K562 (cell line): ENCODE data around the gene SPATA33. TPM values are rescaled to one million over a fixed set of nuclear protein-coding genes. Genes with fewer than 3 reads are reported as not detected.

Experiments used
- GATAD2A ChIP-seq: fragments of 450-650 bp; IDR thresholded peaks from 2 replicates; pipeline ENCODE4 v1.6.1; 2017
- HDAC2 ChIP-seq: fragments of 450-650 bp; IDR thresholded peaks from 2 replicates; pipeline ENCODE4 v1.6.1; 2016; ENCODE audit warnings: mild to moderate bottlenecking
- ILF3 ChIP-seq: fragments of 450-650 bp; IDR thresholded peaks from 2 replicates; pipeline ENCODE4 v1.6.1; 2018; ENCODE audit warnings: antibody characterized with exemption, mild to moderate bottlenecking, moderate library complexity, borderline replicate concordance
- L3MBTL2 ChIP-seq: fragments of 450-650 bp; IDR thresholded peaks from 2 replicates; pipeline ENCODE4 v1.6.1; 2016; ENCODE audit warnings: mild to moderate bottlenecking, moderate library complexity
- MTA1 ChIP-seq: fragments of 450-650 bp; IDR thresholded peaks from 2 replicates; pipeline ENCODE4 v1.6.1; 2017; ENCODE audit warnings: borderline replicate concordance
- PHTF2 ChIP-seq: fragments of 250-450 bp; sonication (Bioruptor Pico); IDR thresholded peaks from 2 replicates; pipeline ENCODE4 v1.5.0; 2021; ENCODE audit warnings: mild to moderate bottlenecking
- SNIP1 ChIP-seq: fragments of 450-650 bp; IDR thresholded peaks from 2 replicates; pipeline ENCODE4 v1.7.1; 2017; ENCODE audit warnings: low read depth, mild to moderate bottlenecking
- ZNF589 ChIP-seq: fragments of 200-800 bp; sonication (Bioruptor generic); IDR thresholded peaks from 2 replicates; pipeline ENCODE4 v1.6.1; 2016; ENCODE audit warnings: low read depth, missing genetic modification characterization, missing compliant biosample characterization
- polyA plus RNA-seq, 8 experiments: library from polyadenylated mRNA; depleted of rRNA in 4 of 8; stranded (reverse) in 5 of 8; unstranded in 3 of 8; fragments of >200 nt; fragmentation: Nextera tagmentation in 2 of 8; fragmentation: Illumina TruSeq in 1 of 8; extraction: Ambion mirVana in 2 of 8; extraction: Trizol in 1 of 8; gene quantifications; 2 replicates each; pipeline versions ENCODE4 v1.2.1 to v1.2.3, GENCODE V29; 2011 to 2014; ENCODE audit warnings: inconsistent platforms in 1 of 8, missing spikeins in 1 of 8
- total RNA-seq, 7 experiments: library from RNA; depleted of rRNA in 6 of 7; stranded (reverse); fragments of >200 nt in 6 of 7; fragmentation: Illumina TruSeq in 2 of 7; extraction: Trizol in 2 of 7; gene quantifications; 2 replicates each; pipeline versions ENCODE4 v1.2.1 to v1.2.3, GENCODE V29; 2011 to 2021; ENCODE audit warnings: low replicate concordance in 1 of 7
- TF ChIP-seq, protein P1 (sequence below): fragments of 450-650 bp; formaldehyde crosslinking; IDR thresholded peaks from 2 replicates; pipeline ENCODE4 v1.4.0; 2022; ENCODE audit warnings: mild to moderate bottlenecking, moderate library complexity
- TF ChIP-seq, protein P2 (sequence below): sonication (generic); formaldehyde crosslinking; IDR thresholded peaks from 2 replicates; pipeline ENCODE4 v1.9.0; 2022; ENCODE audit warnings: mild to moderate bottlenecking, missing genetic modification reagents
- TF ChIP-seq, protein P3 (sequence below), 2 experiments: IDR thresholded peaks; 2 replicates each; pipeline ENCODE4 v1.6.1; 2011; ENCODE audit warnings: borderline replicate concordance in 1 of 2, control low read depth in 1 of 2, low read depth in 1 of 2, low read length in 1 of 2, mild to moderate bottlenecking in 1 of 2, mixed read lengths in 1 of 2, moderate library complexity in 1 of 2; ENCODE audit not compliant: insufficient read depth in 1 of 2, insufficient read length in 1 of 2, poor library complexity in 1 of 2, severe bottlenecking in 1 of 2; ENCODE audit errors: extremely low read depth in 1 of 2
- TF ChIP-seq, protein P4 (sequence below): sonication (generic); formaldehyde crosslinking; IDR thresholded peaks from 2 replicates; pipeline ENCODE4 v1.8.1; 2023; ENCODE audit warnings: mild to moderate bottlenecking, missing genetic modification reagents
- TF ChIP-seq, protein P5 (sequence below): fragments of 450-650 bp; formaldehyde crosslinking; IDR thresholded peaks from 2 replicates; pipeline ENCODE4 v1.4.0; 2020; ENCODE audit warnings: mild to moderate bottlenecking, moderate library complexity
- TF ChIP-seq, protein P6 (sequence below): sonication (generic); formaldehyde crosslinking; IDR thresholded peaks from 2 replicates; pipeline ENCODE4 v1.8.0; 2022; ENCODE audit warnings: missing genetic modification reagents, mild to moderate bottlenecking, moderate library complexity, borderline replicate concordance
- TF ChIP-seq, protein P7 (sequence below): fragments of 250-450 bp; sonication (Bioruptor Pico); IDR thresholded peaks from 2 replicates; pipeline ENCODE4 v1.4.0; 2020

The SPATA33 gene
- total and polyA plus RNA-seq, 9 of the 15 experiments (the other 6 are each of a cell fraction or from before 2014, with no cell fraction given), result 4.0 to 20.0 (median 11.8) TPM

DNA sequence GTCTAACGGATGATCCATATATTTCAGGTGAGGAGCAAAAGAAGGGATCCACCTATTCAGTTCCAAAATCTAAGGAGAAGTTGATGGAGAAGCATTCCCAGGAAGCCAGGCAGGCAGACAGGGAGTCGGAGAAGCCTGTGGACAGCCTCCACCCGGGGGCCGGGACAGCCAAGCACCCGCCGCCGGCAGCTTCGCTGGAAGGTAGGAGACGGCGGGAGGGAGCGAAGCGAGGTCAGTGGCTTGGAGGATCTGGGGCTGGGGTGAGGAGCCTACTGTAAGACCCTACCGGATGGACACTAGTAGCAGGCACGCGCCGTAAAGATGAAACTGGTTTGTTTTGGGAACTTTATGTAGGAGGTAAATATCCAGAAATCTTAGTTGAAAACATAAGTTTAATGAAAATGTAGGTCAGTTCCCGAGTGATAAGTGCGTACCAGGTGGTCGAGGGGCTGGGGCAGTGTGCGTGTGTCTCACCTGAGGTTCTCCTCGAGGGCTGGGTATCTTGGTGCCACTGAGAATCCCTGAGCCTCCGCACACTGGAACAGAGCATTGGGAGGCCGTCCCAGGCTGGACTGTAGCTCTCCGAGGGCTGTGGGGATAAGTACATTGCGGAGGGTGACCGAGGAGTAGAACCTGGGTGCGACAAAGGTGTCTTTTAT is 714 bp downstream of the SPATA33 start (continued):
- TF ChIP-seq MTA1, result 0 out of 2 replicates have a peak, but pooled peaks have one; percentile 16
- TF ChIP-seq SNIP1, result 0 out of 2 replicates have a peak, but pooled peaks have one; percentile 29
- TF ChIP-seq, protein P1, sequence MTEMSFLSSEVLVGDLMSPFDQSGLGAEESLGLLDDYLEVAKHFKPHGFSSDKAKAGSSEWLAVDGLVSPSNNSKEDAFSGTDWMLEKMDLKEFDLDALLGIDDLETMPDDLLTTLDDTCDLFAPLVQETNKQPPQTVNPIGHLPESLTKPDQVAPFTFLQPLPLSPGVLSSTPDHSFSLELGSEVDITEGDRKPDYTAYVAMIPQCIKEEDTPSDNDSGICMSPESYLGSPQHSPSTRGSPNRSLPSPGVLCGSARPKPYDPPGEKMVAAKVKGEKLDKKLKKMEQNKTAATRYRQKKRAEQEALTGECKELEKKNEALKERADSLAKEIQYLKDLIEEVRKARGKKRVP (CRISPR knock-in tag), result 0 out of 2 replicates have a peak, but pooled peaks have one; percentile 18
- TF ChIP-seq GATAD2A, result no peak
- peak; percentile 61 for TF ChIP-seq L3MBTL2
- TF ChIP-seq, protein P2, sequence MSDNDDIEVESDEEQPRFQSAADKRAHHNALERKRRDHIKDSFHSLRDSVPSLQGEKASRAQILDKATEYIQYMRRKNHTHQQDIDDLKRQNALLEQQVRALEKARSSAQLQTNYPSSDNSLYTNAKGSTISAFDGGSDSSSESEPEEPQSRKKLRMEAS (CRISPR knock-in tag), result no peak
- no peak for TF ChIP-seq ILF3
- TF ChIP-seq, protein P3, sequence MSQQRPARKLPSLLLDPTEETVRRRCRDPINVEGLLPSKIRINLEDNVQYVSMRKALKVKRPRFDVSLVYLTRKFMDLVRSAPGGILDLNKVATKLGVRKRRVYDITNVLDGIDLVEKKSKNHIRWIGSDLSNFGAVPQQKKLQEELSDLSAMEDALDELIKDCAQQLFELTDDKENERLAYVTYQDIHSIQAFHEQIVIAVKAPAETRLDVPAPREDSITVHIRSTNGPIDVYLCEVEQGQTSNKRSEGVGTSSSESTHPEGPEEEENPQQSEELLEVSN (IDR thresholded peaks at IDR 0.05; ENCODE audit: borderline replicate concordance in 1 of 2, extremely low read depth in 1 of 2, insufficient read depth in 1 of 2, insufficient read length in 1 of 2, low read depth in 1 of 2, low read length in 1 of 2, poor library complexity in 1 of 2, severe bottlenecking in 1 of 2), result peak in 1 of 2 experiments; percentile 52
- TF ChIP-seq, protein P4, sequence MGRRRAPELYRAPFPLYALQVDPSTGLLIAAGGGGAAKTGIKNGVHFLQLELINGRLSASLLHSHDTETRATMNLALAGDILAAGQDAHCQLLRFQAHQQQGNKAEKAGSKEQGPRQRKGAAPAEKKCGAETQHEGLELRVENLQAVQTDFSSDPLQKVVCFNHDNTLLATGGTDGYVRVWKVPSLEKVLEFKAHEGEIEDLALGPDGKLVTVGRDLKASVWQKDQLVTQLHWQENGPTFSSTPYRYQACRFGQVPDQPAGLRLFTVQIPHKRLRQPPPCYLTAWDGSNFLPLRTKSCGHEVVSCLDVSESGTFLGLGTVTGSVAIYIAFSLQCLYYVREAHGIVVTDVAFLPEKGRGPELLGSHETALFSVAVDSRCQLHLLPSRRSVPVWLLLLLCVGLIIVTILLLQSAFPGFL (CRISPR knock-in tag), result no peak
- TF ChIP-seq HDAC2, result peak; percentile 16; the same call in 1 of the 2 replicates
- TF ChIP-seq, protein P5, sequence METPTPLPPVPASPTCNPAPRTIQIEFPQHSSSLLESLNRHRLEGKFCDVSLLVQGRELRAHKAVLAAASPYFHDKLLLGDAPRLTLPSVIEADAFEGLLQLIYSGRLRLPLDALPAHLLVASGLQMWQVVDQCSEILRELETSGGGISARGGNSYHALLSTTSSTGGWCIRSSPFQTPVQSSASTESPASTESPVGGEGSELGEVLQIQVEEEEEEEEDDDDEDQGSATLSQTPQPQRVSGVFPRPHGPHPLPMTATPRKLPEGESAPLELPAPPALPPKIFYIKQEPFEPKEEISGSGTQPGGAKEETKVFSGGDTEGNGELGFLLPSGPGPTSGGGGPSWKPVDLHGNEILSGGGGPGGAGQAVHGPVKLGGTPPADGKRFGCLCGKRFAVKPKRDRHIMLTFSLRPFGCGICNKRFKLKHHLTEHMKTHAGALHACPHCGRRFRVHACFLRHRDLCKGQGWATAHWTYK, result peak; percentile 15; the same call in 1 of the 2 replicates
- TF ChIP-seq, protein P6, sequence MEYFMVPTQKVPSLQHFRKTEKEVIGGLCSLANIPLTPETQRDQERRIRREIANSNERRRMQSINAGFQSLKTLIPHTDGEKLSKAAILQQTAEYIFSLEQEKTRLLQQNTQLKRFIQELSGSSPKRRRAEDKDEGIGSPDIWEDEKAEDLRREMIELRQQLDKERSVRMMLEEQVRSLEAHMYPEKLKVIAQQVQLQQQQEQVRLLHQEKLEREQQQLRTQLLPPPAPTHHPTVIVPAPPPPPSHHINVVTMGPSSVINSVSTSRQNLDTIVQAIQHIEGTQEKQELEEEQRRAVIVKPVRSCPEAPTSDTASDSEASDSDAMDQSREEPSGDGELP (CRISPR knock-in tag), result 0 out of 2 replicates have a peak, but pooled peaks have one; percentile 8
- TF ChIP-seq, protein P7, sequence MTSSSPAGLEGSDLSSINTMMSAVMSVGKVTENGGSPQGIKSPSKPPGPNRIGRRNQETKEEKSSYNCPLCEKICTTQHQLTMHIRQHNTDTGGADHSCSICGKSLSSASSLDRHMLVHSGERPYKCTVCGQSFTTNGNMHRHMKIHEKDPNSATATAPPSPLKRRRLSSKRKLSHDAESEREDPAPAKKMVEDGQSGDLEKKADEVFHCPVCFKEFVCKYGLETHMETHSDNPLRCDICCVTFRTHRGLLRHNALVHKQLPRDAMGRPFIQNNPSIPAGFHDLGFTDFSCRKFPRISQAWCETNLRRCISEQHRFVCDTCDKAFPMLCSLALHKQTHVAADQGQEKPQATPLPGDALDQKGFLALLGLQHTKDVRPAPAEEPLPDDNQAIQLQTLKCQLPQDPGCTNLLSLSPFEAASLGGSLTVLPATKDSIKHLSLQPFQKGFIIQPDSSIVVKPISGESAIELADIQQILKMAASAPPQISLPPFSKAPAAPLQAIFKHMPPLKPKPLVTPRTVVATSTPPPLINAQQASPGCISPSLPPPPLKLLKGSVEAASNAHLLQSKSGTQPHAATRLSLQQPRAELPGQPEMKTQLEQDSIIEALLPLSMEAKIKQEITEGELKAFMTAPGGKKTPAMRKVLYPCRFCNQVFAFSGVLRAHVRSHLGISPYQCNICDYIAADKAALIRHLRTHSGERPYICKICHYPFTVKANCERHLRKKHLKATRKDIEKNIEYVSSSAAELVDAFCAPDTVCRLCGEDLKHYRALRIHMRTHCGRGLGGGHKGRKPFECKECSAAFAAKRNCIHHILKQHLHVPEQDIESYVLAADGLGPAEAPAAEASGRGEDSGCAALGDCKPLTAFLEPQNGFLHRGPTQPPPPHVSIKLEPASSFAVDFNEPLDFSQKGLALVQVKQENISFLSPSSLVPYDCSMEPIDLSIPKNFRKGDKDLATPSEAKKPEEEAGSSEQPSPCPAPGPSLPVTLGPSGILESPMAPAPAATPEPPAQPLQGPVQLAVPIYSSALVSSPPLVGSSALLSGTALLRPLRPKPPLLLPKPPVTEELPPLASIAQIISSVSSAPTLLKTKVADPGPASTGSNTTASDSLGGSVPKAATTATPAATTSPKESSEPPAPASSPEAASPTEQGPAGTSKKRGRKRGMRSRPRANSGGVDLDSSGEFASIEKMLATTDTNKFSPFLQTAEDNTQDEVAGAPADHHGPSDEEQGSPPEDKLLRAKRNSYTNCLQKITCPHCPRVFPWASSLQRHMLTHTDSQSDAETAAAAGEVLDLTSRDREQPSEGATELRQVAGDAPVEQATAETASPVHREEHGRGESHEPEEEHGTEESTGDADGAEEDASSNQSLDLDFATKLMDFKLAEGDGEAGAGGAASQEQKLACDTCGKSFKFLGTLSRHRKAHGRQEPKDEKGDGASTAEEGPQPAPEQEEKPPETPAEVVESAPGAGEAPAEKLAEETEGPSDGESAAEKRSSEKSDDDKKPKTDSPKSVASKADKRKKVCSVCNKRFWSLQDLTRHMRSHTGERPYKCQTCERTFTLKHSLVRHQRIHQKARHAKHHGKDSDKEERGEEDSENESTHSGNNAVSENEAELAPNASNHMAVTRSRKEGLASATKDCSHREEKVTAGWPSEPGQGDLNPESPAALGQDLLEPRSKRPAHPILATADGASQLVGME, result 0 out of 2 replicates have a peak, but pooled peaks have one; percentile 26
- TF ChIP-seq ZNF589, result no peak
- no peak for TF ChIP-seq PHTF2
